HK-2 (cell line): ENCODE results near the gene C2CD2.

Source experiments
- DNase-seq: peaks from one replicate; pipeline ENCODE4 v3.0.0-alpha.2; 2018; ENCODE audit not compliant: unreplicated experiment

C2CD2 gene

GRCh38 chr21:41914358-41914757 is 39.5 kb downstream of the C2CD2 start:
- DNase-seq: no peak

GRCh38 chr21:41913230-41913629 is 40.6 kb downstream of the C2CD2 start:
- DNase-seq: no peak

GRCh38 chr21:41908829-41909228 is 45.0 kb downstream of the C2CD2 start:
- DNase-seq: no peak

- DNase-seq: no peak
These were observed 46.1 kb downstream of the C2CD2 start for GRCh38 chr21:41907496-41908258.

GRCh38 chr21:41906770-41907169 is 47.0 kb downstream of the C2CD2 start:
- DNase-seq: no peak

GRCh38 chr21:41903559-41904351 is 50.1 kb downstream of the C2CD2 start:
- DNase-seq: no peak

GRCh38 chr21:41902946-41903345 is 50.9 kb downstream of the C2CD2 start:
- no peak for DNase-seq

DNA sequence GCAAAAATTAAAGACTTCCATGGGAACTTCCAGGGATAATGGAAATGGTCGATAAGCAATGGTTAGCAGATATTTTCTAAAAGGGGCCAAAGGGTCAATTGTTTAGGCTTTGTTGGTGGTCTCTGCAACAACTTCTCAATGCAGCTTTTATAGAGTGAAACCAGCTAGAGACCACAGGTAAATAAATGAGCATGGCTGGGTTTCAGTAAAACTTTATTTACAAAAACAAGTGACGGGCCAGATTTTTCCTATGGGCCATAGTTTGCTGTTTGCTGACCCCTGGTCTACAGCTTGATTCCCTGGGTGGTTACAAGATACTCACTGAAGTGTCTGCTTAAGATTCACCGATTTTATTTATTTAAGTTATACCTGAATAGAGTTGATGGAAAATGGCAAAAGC is 52.0 kb downstream of the C2CD2 start:
- DNase-seq: no peak

GRCh38 chr21:41901099-41901498 is 52.7 kb downstream of the C2CD2 start:
- no peak for DNase-seq

DNA sequence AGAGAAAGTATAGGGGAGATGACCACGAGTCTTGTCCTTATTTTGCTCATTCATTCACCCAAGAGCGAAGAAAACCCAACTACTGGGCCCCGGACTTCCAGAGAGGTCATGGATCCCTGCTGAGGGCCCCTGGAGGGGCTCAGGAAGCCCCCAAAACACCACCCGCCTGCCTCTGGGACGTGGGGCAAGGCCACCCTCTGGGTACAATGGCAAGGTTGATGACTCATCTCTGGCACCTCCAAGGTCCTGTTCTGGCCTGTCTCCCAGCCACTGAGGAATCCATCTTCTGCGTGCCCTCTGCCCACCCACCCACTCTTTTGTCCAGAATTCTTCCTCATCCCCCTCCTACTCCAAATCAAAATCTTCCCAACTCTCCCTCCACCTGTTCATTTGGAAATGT is 53.4 kb downstream of the C2CD2 start:
- no peak for DNase-seq

DNA sequence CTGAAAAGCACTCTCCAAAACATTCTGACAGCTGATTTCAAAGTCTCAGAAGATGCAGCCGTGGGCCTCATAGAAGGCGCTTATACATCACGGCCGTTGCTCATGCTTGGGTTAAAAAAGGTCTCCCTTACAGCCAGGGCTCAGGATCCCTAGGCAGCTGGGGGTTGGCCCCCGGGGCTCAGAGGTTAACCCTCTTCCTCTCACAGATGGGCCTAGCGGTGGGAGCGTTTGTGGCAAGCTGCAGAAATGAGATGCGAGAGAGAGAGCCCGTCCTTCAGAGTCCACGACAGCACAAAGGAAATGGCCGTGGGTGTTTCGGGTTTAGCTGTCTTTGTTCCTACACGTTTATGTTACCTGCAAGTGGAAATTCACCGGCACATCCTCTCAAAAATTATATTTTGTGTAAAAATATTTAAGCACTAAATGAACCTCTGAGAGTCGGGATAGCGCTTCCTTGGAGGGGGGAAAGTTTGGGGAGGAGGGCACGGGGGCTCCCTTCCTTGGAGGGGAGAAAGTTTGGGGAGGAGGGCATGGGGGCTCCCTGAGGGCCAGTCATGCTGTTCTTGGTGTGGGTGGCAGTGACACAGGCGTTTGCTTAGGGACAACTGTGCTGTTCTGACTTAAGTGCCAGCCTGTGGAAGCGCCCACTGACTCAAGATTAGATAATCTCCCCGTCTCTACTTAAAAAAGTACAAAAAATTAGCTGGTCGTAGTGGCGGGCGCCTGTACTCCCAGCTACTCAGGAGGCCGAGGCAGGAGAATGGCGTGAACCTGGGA is 54.2 kb downstream of the C2CD2 start:
- DNase-seq: no peak

- DNase-seq: no peak
These were observed 54.8 kb downstream of the C2CD2 start for GRCh38 chr21:41898998-41899397.

- DNase-seq: no peak
These were observed 56.1 kb downstream of the C2CD2 start for GRCh38 chr21:41897700-41898099.

DNA sequence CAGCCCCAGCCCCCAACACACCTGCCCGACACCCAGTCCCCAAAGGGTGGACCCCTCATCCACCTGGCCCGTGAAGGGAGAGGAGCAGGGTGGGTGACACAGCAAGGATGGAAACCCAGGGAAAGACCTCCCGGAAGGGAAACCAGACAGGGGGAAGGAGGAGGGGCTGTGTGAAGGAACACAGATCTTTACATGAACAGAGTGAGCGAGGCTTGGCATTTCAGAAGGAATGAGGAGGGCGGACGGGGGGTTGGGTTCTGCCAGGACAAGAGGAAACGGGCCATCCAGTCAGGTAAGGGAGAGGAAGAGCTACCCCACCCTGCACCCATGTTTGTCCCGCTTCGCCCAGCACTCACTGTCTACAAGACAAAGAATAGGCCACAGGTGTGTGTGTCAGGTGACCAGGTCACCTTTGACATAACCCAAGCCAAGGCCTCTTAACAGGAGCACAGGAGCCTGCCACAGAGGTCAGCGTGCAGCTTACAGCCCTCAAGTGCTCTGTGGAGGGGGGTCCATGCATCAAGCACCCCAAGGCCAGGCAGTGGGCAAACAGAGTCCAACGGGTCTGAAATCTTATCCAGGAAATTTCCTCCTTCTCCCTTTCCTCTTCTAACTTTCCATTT is 56.7 kb downstream of the C2CD2 start:
- no peak for DNase-seq

- DNase-seq: no peak
These were observed 58.0 kb downstream of the C2CD2 start for GRCh38 chr21:41895643-41896493.

DNA sequence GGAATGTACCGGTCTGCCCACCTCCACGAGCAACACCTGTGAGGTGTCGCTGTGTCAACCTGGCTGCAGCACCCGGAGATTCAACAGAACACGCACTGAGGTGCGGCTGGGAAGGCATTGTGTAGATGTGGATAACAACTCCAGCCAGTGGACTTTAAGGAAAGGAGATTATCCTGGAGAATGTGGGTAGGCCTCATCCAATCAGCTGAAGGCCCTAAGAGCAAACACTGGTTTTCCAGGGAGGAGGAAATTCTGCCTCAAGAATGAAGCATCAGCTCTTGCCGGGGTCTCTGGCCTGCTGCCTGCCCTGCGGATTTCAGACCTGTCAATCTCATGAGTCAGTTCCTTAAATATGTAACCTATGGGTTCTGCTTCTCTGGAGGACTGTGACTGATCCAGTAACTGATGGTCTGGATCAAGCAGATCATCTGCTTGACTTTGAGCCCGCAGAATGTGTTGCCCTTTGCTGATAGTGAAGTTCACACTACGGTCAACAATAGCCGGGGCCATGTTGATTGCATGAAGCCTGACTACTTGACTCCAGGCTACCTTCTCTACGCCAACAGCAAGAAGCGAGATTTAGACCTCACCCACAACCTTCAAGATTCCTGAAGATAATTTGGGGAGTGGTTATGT is 58.8 kb downstream of the C2CD2 start:
- peak; percentile 63 for DNase-seq

- no peak for DNase-seq
These were observed 59.3 kb downstream of the C2CD2 start for GRCh38 chr21:41894511-41894910.

DNA sequence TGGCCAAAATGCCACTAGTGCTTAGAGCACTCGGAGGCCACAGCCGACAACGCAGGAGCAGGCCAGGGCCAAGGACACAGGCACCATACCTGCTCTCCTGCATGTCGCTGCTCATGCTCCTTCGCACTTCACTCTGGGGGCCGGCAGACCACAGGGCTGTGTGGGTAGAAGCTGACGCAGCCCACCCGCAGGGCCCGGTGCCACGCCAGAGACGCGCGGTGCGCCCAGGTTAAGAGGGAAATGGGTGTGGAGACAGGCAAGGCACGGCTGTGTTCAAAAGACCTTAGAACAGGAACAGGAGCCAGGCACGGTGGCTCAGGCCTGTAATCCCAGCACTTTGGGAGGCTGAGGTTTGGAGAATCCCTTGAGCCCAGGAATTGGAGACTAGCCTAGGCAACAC is 61.1 kb downstream of the C2CD2 start:
- no peak for DNase-seq

DNA sequence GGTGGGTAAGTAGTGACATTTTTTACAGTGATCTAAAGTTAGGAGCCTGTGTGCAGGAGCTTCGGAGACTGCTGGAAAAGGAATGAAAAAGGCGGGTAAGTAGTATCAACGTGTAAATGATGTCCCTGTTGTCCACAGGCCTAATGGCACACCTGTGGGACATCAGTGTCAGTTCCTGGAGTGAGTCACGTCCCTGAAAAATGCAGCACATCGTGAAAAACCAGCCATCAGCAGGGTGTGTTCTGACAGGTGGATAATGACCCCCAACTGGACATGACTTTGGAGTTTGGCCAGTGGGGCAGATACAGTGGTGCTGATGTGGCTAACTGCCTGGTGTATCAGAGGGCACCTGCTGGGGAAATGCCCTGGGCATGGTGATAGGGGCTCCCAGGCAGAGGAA is 62.7 kb downstream of the C2CD2 start:
- DNase-seq: no peak

GRCh38 chr21:41890355-41890754 is 63.5 kb downstream of the C2CD2 start:
- no peak for DNase-seq
